C1 segment of cervical spinal cord (tissue), 14 donors: ENCODE results near the gene GLP1R.
"Not testable (repeated sequence)": the region's sequence is repeated elsewhere in the genome, so short reads cannot be mapped to it uniquely, and the experiment has no call there.

Experiments
- DNase-seq, 14 donors: peaks; one replicate each; lab custom pipeline; 2025; lab: John Stamatoyannopoulos, UW

Gene GLP1R

DNA sequence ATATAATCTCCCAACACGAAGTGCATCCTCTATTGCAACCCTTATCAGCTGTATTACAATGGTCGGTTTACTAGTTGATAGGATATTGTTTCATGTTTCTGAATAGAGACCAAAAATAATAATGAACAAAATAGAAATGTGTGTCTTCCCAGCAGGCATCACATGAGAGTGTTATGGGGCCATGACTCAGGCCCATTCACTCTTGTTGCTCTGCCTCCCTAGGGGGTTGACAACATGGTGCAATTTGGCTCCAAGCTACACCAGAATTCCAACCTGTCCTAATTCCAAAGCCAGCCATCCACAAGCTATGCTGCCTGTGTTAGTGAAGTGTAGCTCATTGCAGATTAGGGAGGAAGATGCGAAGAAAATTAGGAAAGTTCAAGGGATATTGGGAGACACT lies 79.5 kb downstream of the GLP1R start:
- no peak for DNase-seq

DNA sequence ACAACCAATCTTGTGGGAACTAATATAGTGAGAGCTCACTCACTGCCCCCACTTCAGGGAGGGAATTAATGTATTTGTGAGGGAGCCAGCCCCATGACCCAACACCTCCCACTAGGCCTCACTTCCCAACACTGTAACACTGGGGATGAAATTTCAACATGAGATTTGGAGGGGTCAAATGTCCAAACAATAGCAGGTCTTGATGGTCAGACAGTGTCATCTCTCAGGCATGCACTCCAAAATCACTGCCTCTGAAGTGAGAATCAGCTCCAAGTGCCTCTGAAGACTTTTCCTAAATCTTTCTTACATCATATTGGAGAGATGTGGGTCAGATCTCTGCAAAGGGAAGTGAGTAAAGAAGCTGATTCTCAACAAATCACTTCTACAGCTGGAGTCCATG lies 80.3 kb downstream of the GLP1R start:
- DNase-seq = no peak

DNA sequence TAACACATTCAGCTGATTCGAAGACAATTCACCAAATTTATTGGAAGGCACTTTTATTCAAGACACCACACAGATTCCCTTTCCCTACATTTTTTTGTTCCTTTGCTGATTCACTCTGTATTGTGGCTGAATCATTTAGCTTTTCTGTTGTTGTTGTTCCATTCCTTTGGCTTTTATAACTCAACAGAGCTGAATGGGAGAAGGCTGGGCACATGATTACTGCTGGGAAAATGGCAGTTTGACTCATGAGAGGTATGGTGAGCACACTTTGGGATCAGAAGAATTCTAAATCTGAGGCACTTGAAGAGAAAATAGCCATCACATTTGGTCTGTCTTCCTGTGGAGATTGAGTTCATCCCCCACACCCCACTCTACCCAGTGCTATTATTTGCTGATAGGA lies 82.1 kb downstream of the GLP1R start:
- no peak for DNase-seq

DNA sequence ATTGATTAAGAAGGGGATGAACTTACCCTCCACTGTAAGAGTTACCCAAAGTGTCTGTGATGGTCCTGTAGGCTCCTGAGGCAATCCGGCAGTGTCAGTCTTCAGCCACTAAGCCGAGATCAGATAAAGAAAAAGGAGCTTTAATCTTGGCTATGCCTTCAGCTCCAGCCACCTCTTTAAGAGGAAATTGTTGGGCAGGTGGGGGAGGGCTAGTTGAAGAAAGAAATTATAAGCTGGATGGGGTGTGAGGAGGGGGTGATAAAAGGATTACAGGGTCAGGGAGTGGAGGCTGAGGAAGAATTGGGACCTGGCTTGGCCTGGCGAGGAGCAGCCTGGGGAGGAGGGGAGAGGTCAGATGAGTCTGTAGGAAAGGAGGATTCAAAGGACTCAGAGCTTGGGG lies 86.2 kb downstream of the GLP1R start:
- DNase-seq = not testable (repeated sequence)

DNA sequence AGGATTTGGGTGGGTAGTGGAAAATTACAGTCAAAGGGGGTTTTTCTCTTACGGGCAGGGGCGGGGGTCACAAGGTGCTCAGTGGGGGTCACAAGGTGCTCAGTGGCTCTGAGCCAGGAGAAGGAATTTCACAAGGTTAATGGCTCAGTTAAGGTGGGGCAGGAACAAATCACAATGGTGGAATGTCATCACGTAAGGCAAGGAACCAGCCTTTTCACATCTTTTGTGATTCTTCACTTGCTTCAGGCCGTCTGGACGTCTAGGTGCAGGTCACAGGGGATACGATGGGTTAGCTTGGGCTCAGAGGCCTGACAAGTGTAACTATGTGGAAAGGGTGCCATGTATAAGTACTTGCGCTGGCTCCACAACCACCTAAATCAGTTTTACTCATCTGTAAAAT lies 87.6 kb downstream of the GLP1R start:
- DNase-seq = not testable (repeated sequence)

DNA sequence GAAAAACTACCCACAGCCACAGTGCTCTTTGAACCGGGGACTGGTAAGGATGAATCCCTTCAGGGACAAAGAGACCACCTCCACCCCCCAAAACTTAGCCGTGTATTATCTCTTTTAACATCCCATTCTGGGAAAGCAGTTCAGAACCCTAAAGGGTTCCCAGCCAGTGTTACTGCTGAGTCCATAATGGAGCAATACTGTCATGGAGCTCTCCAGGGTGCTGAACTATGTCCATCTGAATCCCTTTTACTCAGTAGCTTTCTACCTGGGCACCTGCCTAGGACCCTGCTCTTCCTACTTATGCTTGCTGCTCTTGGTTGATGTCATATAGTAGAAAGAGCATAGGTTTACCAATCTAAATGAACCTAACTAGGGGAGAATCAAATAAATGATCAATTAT lies 88.7 kb downstream of the GLP1R start:
- DNase-seq = no peak
